ENCODE data around the gene KDM4E.

DNA sequence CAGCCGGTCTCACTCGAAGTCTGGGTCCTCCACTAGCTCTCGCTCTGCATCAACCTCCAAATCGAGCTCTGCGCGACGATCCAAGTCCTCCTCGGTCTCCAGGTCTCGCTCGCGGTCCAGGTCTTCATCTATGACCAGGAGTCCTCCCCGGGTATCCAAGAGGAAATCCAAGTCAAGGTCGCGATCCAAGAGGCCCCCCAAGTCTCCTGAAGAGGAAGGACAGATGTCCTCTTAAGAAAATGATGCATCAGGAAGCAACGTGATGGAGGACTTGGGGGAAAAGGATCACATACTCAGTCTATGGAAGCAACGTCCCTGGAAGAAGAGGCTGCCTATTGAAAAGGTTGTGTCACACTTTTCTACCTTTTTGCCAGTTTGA, 42.8 kb downstream of the KDM4E start:
- TF ChIP-seq POLR2A (IDR thresholded peaks at IDR 0.05) = peak in 1 of 2 donors; percentile 3
- TF ChIP-seq, protein P1, sequence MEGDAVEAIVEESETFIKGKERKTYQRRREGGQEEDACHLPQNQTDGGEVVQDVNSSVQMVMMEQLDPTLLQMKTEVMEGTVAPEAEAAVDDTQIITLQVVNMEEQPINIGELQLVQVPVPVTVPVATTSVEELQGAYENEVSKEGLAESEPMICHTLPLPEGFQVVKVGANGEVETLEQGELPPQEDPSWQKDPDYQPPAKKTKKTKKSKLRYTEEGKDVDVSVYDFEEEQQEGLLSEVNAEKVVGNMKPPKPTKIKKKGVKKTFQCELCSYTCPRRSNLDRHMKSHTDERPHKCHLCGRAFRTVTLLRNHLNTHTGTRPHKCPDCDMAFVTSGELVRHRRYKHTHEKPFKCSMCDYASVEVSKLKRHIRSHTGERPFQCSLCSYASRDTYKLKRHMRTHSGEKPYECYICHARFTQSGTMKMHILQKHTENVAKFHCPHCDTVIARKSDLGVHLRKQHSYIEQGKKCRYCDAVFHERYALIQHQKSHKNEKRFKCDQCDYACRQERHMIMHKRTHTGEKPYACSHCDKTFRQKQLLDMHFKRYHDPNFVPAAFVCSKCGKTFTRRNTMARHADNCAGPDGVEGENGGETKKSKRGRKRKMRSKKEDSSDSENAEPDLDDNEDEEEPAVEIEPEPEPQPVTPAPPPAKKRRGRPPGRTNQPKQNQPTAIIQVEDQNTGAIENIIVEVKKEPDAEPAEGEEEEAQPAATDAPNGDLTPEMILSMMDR (IDR thresholded peaks at IDR 0.05) = no peak

Data from adrenal gland (tissue), 5 donors.